SU-DHL-6 (cell line): ENCODE data around the gene CEP170.
"Not testable (repeated sequence)": the region's sequence is repeated elsewhere in the genome, so short reads cannot be mapped to it uniquely, and the experiment has no call there.

Source experiments
- EZH2phosphoT487 ChIP-seq: fragments of 200-600 bp; sonication (generic), shearing (Covaris generic); conservative IDR thresholded peaks from 2 replicates; pipeline ENCODE4 v1.6.1; 2018; ENCODE audit warnings: mild to moderate bottlenecking, antibody characterized with exemption, low read length, moderate library complexity, mixed read lengths
- TF ChIP-seq, protein P1 (sequence below): fragments of 200-600 bp; sonication (generic); IDR thresholded peaks from one replicate; pipeline ENCODE4 v1.5.1; 2017; ENCODE audit warnings: antibody characterized with exemption, mild to moderate bottlenecking, low read length, moderate library complexity; ENCODE audit not compliant: insufficient read depth, poor library complexity, severe bottlenecking

DNA sequence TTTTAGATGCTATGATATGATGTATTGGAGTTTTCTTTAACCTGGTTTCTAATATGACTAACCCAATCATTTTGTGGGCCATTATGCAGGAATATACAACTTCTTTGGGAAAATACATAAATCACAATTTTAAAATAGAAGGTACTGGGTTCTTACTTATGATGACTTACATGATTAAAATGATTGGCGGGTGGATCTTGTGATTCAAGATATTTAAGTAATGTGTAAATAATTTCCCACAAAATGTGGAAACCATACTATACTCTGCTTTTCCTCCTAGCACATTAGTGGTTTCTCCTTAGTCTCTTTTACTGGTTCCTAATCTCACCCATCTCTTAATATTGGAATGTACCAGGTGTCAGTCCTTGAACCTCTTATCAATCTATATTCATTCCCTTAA lies 50.7 kb downstream of the CEP170 start:
- TF ChIP-seq, protein P1, sequence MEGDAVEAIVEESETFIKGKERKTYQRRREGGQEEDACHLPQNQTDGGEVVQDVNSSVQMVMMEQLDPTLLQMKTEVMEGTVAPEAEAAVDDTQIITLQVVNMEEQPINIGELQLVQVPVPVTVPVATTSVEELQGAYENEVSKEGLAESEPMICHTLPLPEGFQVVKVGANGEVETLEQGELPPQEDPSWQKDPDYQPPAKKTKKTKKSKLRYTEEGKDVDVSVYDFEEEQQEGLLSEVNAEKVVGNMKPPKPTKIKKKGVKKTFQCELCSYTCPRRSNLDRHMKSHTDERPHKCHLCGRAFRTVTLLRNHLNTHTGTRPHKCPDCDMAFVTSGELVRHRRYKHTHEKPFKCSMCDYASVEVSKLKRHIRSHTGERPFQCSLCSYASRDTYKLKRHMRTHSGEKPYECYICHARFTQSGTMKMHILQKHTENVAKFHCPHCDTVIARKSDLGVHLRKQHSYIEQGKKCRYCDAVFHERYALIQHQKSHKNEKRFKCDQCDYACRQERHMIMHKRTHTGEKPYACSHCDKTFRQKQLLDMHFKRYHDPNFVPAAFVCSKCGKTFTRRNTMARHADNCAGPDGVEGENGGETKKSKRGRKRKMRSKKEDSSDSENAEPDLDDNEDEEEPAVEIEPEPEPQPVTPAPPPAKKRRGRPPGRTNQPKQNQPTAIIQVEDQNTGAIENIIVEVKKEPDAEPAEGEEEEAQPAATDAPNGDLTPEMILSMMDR, result not testable (repeated sequence)
- not testable (repeated sequence) for TF ChIP-seq EZH2phosphoT487
